Sigmoid colon (tissue), 7 donors: ENCODE measurements around the gene HSPB9. TPM values are rescaled to one million over a fixed set of nuclear protein-coding genes. Genes with fewer than 3 reads are reported as not detected.

Experiments
- DNase-seq: peaks from one replicate; pipeline ENCODE4 v3.0.0-alpha.2; 2019
- H3K27ac ChIP-seq, 4 donors: fragments of 200-600 bp; sonication (generic); one replicate each; pipeline ENCODE4 v1.5.1; 2016 to 2019; ENCODE audit warnings: mild to moderate bottlenecking in 1 of 4
- H3K27me3 ChIP-seq, 3 donors: fragments of 200-600 bp; sonication (generic); one replicate each; pipeline ENCODE4 v1.5.1; 2019; ENCODE audit warnings: mild to moderate bottlenecking in 1 of 3
- H3K36me3 ChIP-seq, 4 donors: fragments of 200-600 bp; sonication (generic); one replicate each; pipeline ENCODE4 v1.5.1; 2016 to 2019
- H3K4me1 ChIP-seq, 4 donors: fragments of 200-600 bp; sonication (generic); one replicate each; pipeline ENCODE4 v1.5.1; 2017 to 2019
- H3K4me3 ChIP-seq, 4 donors: fragments of 200-600 bp; sonication (generic); one replicate each; pipeline ENCODE4 v1.5.1; 2017 to 2019; ENCODE audit warnings: mild to moderate bottlenecking in 2 of 4, moderate library complexity in 1 of 4
- H3K9me3 ChIP-seq, 4 donors: fragments of 200-600 bp in 3 of 4; sonication (generic) in 3 of 4; one replicate each; pipeline versions ENCODE4 v1.5.1 to v1.6.1; 2013 to 2019
- CTCF ChIP-seq, 4 experiments: fragments of 450-650 bp in 3 of 4; fragments of 200-600 bp in 1 of 4; IDR thresholded peaks; one replicate each; pipeline ENCODE4 v1.5.1; 2016 to 2019; ENCODE audit warnings: antibody characterized with exemption in 4 of 4, mild to moderate bottlenecking in 3 of 4, moderate library complexity in 2 of 4
- EP300 ChIP-seq, 4 donors: sonication (generic); formaldehyde crosslinking; IDR thresholded peaks; one replicate each; pipeline ENCODE4 v1.6.1; 2017; ENCODE audit warnings: antibody characterized with exemption in 4 of 4
- POLR2A ChIP-seq, 2 donors: fragments of 450-650 bp; IDR thresholded peaks; one replicate each; pipeline ENCODE4 v1.6.1; 2016; ENCODE audit warnings: antibody characterized with exemption in 2 of 2, mild to moderate bottlenecking in 2 of 2, moderate library complexity in 2 of 2
- POLR2AphosphoS5 ChIP-seq, 4 donors: sonication (generic); formaldehyde crosslinking; IDR thresholded peaks; one replicate each; pipeline ENCODE4 v1.6.1; 2017; ENCODE audit warnings: antibody characterized with exemption in 4 of 4
- WGBS, 2 donors: extraction: QIAGEN DNeasy Blood & Tissue Kit; methylation state at CpG; one replicate each; pipeline ENCODE4 v1.1.7; 2013; 5-methylcytosine and 5-hydroxymethylcytosine counted together
- intact Hi-C: fragments of 100-400 bp; cut with DNase I; formaldehyde crosslinking; loops from one replicate; pipeline ENCODE4 v1.15.1; 2023
- polyA plus RNA-seq, 3 donors: library from polyadenylated mRNA; stranded (reverse); fragments of 200-250 nt; gene quantifications; one replicate each; pipeline ENCODE4 v1.2.3, GENCODE V29; 2013
- total RNA-seq, 4 donors: library from RNA; depleted of rRNA; stranded (reverse); fragments of >200 nt; gene quantifications; one replicate each; pipeline ENCODE4 v1.1.0, GENCODE V29; 2016
- donor health status: healthy with polysubstance abuse.
- donor health status: Bipolar disorder and iron deficiency.
- donor health status: healthy.

The HSPB9 gene
- total and polyA plus RNA-seq, 7 donors = 0.10 to 0.83 (median 0.38) TPM; not detected in 3

DNA sequence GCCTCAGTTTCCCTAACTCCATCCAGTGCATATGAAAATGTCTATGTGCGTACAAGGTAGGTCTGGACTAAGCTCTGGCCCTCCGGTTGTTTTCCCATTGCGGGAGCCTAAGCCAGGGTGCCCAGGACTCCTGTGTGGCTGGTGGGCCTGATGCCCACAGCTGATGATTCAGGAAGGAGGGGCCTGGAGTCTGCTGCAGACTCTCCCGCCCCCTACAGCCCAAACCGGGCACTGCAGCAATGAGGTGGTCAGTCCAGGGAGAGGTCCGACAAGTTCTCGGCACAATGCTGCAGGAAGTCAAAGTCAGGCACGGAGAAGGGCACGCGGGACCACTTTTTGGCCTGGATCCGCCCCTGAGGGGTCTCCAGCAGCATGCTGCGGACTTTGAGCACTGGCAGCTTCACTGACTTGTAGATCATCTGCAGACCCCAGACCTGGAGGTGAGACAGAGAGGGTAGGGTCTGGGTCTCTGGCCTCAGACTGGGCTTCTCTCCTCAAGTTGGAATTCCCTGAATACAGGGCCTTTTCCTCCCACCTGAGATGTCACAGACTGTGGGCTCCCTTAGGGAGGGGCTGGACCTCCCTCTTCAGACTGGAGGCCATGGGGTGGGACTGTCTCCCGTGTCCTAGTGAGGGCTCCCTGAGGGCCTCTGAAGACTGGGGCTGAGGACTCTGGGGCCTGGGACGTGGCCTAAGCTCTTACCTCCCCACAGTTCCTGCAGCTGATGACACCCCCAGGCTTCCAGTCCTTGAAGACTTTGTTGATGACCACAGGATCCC lies 20.9 kb upstream of the HSPB9 start:
- peak; percentile 83 for DNase-seq
- Histone ChIP-seq H3K27me3 (peaks cover 6 to 19% (median 18%) of the 10 kb centered on the region in 3 donors), H3K4me3 (no peak overlapping the region), H3K4me1 (peaks cover 0 to 12% (median 10%) of the 10 kb centered on the region in 4 donors), H3K9me3 (no peaks in the 10 kb centered on the region), H3K36me3 (peaks cover 0 to 15% (median 6%) of the 10 kb centered on the region in 4 donors), H3K27ac (no peak overlapping the region)
- intact Hi-C loops = loop anchor here (5.0 kb wide), 1 partner anchor 139 kb away; no protein-coding TSS in a partner anchor
- TF ChIP-seq CTCF (IDR thresholded peaks at IDR 0.05) = peak; percentile 31 to 64 (median 54)
- no peak for TF ChIP-seq POLR2A (IDR thresholded peaks at IDR 0.05)
- 30 to 50% methylated on average over 14 of the region's 14 CpGs for WGBS, 2 donors

GRCh38 chr17:42103221-42103954 lies 19.2 kb upstream of the HSPB9 start:
- intact Hi-C loops = loop anchor here (5.0 kb wide), 1 partner anchor 141 kb away; no protein-coding TSS in a partner anchor

GRCh38 chr17:42104264-42104663 lies 18.3 kb upstream of the HSPB9 start:
- TF ChIP-seq POLR2A (IDR thresholded peaks at IDR 0.05) (no peak), CTCF (IDR thresholded peaks at IDR 0.05) (no peak), POLR2AphosphoS5 (IDR thresholded peaks at IDR 0.05) (no peak), EP300 (IDR thresholded peaks at IDR 0.05) (no peak)
- WGBS, 2 donors = 88 to 96% methylated on average over 3 of the region's 3 CpGs
- Histone ChIP-seq H3K36me3 (peaks cover 0 to 24% (median 6%) of the 10 kb centered on the region in 4 donors), H3K9me3 (no peaks in the 10 kb centered on the region), H3K27ac (no peak overlapping the region), H3K27me3 (no peaks in the 10 kb centered on the region), H3K4me3 (no peak overlapping the region), H3K4me1 (peaks cover 0 to 14% (median 8%) of the 10 kb centered on the region in 4 donors)
- no peak for DNase-seq
- intact Hi-C loops = loop anchor here (5.0 kb wide), 1 partner anchor 142 kb away; no protein-coding TSS in a partner anchor

More at GRCh38 chr17:42103221-42103954, 19.2 kb upstream of the HSPB9 start:
- H3K9me3 ChIP-seq = no peaks in the 10 kb centered on the region
- no peak overlapping the region for H3K27ac ChIP-seq
- no peak for TF ChIP-seq CTCF (IDR thresholded peaks at IDR 0.05)
- TF ChIP-seq POLR2A (IDR thresholded peaks at IDR 0.05) = no peak
- TF ChIP-seq POLR2AphosphoS5 (IDR thresholded peaks at IDR 0.05) = no peak
- TF ChIP-seq EP300 (IDR thresholded peaks at IDR 0.05) = no peak
- H3K36me3 ChIP-seq = peaks cover 0 to 15% (median 6%) of the 10 kb centered on the region in 4 donors
- H3K4me1 ChIP-seq = peaks cover 0 to 15% (median 10%) of the 10 kb centered on the region in 4 donors
- 90 to 92% methylated on average over 11 of the region's 11 CpGs for WGBS, 2 donors
- H3K4me3 ChIP-seq = no peak overlapping the region
- no peak for DNase-seq
- H3K27me3 ChIP-seq = peaks cover 0 to 2% (median under 1%) of the 10 kb centered on the region in 3 donors

GRCh38 chr17:42106009-42106408 lies 16.6 kb upstream of the HSPB9 start:
- DNase-seq = no peak
- H3K27me3 ChIP-seq = no peaks in the 10 kb centered on the region
- 94 to 97% methylated on average over 2 of the region's 2 CpGs for WGBS, 2 donors
- H3K36me3 ChIP-seq = peaks cover 0 to 24% (median 6%) of the 10 kb centered on the region in 4 donors
- TF ChIP-seq POLR2AphosphoS5 (IDR thresholded peaks at IDR 0.05) (no peak), CTCF (IDR thresholded peaks at IDR 0.05) (no peak)
- no peak overlapping the region for H3K27ac ChIP-seq
- H3K9me3 ChIP-seq = no peaks in the 10 kb centered on the region
- peaks cover 0 to 18% (median 10%) of the 10 kb centered on the region in 4 donors for H3K4me1 ChIP-seq
- intact Hi-C loops = no loop called here
- H3K4me3 ChIP-seq = no peak overlapping the region
